ENCODE results near the gene KCTD8.

The KCTD8 gene

DNA sequence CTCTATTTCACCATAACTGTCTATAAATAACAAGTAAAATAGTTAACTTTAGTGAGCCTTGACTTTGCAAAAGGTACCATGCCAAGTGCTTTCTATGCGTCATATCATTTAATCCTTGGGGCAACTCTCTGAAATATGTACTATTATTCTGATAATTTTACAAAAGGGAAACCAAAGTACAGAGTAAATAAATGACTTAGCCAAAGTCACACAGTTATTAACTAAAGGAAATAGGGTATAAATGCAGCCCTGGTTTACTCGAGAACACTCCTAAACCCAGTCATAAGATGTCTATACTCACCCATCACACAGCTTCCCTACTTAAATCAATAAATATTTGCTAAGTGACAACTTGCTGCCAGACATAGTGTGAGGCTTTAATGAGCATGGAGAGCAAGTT is 14.4 kb downstream of the KCTD8 start:
- Histone ChIP-seq H3K4me3 (ENCODE audit: low read depth in 1 of 2, low read length in 2 of 2) (no peak overlapping the region), H3K27me3 (ENCODE audit: low read depth, low read length) (no peaks in the 10 kb centered on the region), H3K9me3 (ENCODE audit: control insufficient read depth in 1 of 2, low read length in 2 of 2) (no peaks in the 10 kb centered on the region), H3K27ac (ENCODE audit: low read length) (no peak overlapping the region), H3K4me1 (ENCODE audit: control insufficient read depth in 1 of 2, insufficient read depth in 2 of 2, low read length in 2 of 2) (no peaks in the 10 kb centered on the region), H3K36me3 (ENCODE audit: control insufficient read depth in 1 of 2, insufficient read depth in 2 of 2, low read length in 2 of 2) (no peaks in the 10 kb centered on the region)

DNA sequence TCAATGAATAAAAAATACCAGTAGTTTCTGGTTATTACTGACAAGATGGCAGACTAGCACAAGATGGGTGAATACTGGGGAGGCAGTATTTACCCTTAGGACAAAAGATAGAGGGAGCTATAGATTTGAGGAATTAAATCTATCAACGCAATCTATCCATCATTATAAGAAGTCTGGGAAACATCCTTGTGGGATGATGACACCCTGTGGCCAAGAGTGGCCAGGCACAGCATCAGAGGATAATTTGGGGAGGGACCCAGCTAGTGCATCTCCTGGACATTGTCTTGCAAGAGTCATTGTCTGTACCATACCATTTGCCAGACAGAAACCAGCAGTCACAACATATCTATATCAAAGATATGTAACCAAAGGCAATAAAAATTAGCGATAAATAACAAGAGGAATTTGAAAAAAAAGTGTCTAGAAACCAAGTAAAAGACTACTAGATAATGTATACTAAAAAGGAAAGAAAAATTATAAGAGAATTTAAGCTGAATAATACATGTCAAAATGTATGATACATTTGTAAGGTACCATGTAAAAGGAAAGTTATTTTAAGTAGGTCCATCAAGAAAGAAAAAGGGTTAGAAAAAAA is 22.9 kb downstream of the KCTD8 start:
- no peaks in the 10 kb centered on the region for H3K36me3 ChIP-seq (ENCODE audit: control insufficient read depth in 1 of 2, insufficient read depth in 2 of 2, low read length in 2 of 2)
- no peaks in the 10 kb centered on the region for H3K27me3 ChIP-seq (ENCODE audit: low read depth, low read length)
- no peak overlapping the region for H3K27ac ChIP-seq (ENCODE audit: low read length)
- no peak overlapping the region for H3K4me3 ChIP-seq (ENCODE audit: low read depth in 1 of 2, low read length in 2 of 2)
- H3K9me3 ChIP-seq (ENCODE audit: control insufficient read depth in 1 of 2, low read length in 2 of 2): no peaks in the 10 kb centered on the region
- no peaks in the 10 kb centered on the region for H3K4me1 ChIP-seq (ENCODE audit: control insufficient read depth in 1 of 2, insufficient read depth in 2 of 2, low read length in 2 of 2)

DNA sequence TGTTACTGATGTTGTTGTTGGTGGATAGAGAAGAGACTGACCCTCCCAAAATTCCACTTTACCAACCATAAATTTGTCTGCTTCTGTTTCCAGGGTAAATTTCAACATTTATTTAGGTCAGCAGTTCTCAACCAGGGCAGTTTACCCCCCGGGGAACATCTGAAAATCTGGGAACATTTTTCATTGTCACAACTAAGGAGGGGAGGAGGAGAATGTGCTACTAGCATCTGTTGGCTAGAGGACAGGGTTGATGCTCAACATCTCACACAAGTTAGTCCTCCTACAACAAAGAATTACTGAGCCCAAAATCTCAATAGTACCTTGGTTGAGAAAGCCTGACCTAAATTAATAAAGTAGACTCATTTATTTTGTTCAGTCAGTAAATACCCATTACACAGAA is 25.7 kb downstream of the KCTD8 start:
- Histone ChIP-seq H3K27me3 (ENCODE audit: low read depth, low read length) (no peaks in the 10 kb centered on the region), H3K27ac (ENCODE audit: low read length) (no peak overlapping the region), H3K9me3 (ENCODE audit: control insufficient read depth in 1 of 2, low read length in 2 of 2) (no peaks in the 10 kb centered on the region), H3K36me3 (ENCODE audit: control insufficient read depth in 1 of 2, insufficient read depth in 2 of 2, low read length in 2 of 2) (no peaks in the 10 kb centered on the region), H3K4me1 (ENCODE audit: control insufficient read depth in 1 of 2, insufficient read depth in 2 of 2, low read length in 2 of 2) (no peaks in the 10 kb centered on the region), H3K4me3 (ENCODE audit: low read depth in 1 of 2, low read length in 2 of 2) (no peak overlapping the region)

DNA sequence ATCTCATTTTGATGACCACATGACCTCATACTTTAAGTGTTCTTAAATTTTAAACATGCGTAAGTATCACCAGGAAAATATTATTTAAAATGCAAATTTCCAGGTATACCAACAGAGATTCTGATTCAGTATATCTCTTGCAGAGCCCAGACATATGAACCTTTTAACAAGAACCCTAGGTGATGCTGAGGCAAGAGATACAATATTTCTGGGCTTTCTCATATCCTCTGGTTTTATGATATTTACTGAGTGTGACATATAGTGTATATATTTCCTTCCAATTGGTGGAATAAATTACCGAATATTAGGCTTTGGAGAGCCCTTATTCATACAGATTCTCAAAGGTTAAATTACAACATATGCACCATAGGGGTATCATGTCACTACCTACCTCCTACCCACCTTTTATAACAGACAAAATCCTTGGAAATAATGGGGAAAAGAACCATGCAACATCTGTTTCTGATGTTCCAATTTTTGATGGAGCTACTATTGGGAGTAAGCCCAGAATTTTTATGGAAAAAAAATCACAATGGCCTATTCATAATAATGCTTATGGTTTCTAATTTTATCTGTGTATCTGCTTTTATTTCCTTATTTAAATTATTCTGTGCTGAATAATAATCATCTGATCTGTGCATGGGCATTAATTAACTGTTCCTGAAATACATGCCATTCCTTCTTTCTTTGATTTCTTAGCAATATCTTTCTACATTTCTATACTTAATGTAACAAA is 27.1 kb downstream of the KCTD8 start:
- Histone ChIP-seq H3K4me3 (ENCODE audit: low read depth in 1 of 2, low read length in 2 of 2) (no peak overlapping the region), H3K27me3 (ENCODE audit: low read depth, low read length) (no peaks in the 10 kb centered on the region), H3K4me1 (ENCODE audit: control insufficient read depth in 1 of 2, insufficient read depth in 2 of 2, low read length in 2 of 2) (no peaks in the 10 kb centered on the region), H3K36me3 (ENCODE audit: control insufficient read depth in 1 of 2, insufficient read depth in 2 of 2, low read length in 2 of 2) (no peaks in the 10 kb centered on the region), H3K27ac (ENCODE audit: low read length) (no peak overlapping the region), H3K9me3 (ENCODE audit: control insufficient read depth in 1 of 2, low read length in 2 of 2) (no peaks in the 10 kb centered on the region)

DNA sequence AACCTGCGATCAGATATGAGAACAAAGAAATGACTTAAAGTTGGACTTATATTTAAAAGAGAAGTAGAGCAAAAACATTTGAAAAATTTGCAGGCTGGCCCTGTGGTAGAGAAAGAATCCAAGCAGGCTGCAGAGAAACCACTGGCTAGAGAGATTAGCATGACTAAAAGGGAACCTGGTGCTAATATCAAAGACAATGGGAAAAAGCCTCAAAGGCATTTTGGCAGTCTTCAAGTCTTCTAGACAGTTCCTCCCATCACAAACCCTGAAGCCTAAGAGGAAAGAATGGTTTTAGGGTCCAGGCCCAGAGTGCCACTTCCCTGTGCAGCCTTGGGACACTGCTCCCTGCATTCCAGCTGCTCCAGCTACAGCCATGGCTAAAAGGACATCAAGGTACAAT is 33.4 kb downstream of the KCTD8 start:
- no peak overlapping the region for H3K4me3 ChIP-seq (ENCODE audit: low read depth in 1 of 2, low read length in 2 of 2)
- no peaks in the 10 kb centered on the region for H3K9me3 ChIP-seq (ENCODE audit: control insufficient read depth in 1 of 2, low read length in 2 of 2)
- H3K27me3 ChIP-seq (ENCODE audit: low read depth, low read length): no peaks in the 10 kb centered on the region
- H3K27ac ChIP-seq (ENCODE audit: low read length): no peak overlapping the region
- H3K4me1 ChIP-seq (ENCODE audit: control insufficient read depth in 1 of 2, insufficient read depth in 2 of 2, low read length in 2 of 2): no peaks in the 10 kb centered on the region
- no peaks in the 10 kb centered on the region for H3K36me3 ChIP-seq (ENCODE audit: control insufficient read depth in 1 of 2, insufficient read depth in 2 of 2, low read length in 2 of 2)

DNA sequence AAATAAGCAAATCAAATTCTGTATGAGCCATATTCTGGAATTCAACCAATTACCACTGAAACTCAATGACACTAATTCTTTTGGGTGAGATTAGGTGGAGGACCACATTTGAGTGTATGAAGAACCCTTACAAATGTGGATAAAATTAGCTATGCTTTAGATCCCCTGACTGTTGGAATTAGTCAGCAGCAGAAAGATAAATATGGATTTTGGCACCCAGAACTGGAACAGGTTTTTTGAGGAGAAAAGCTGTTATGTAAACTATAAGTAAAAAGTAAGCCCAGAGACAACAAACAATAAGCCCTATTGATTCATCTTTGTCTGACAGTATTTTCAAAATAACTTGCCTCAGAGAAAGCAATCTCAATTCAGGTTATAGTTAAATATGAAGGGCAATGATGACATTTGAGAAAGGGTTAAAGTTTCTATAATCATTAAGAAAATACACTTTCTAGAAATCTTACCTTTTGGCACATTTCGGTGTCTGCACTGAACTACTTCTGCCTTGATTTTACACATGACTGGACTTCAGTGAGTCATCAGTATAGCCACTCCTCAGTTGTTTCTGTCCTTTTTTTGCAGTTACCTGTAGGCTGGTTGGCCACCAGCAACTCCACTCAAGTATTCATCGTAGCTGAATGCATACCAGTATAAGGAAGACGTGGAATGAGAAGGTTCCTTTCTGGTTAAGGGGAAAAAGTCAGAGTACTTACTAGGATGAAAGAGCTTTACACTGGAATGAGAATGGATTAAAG is 80.0 kb downstream of the KCTD8 start:
- Histone ChIP-seq H3K4me3 (ENCODE audit: low read depth in 1 of 2, low read length in 2 of 2) (no peak overlapping the region), H3K27me3 (ENCODE audit: low read depth, low read length) (no peaks in the 10 kb centered on the region), H3K27ac (ENCODE audit: low read length) (no peak overlapping the region), H3K36me3 (ENCODE audit: control insufficient read depth in 1 of 2, insufficient read depth in 2 of 2, low read length in 2 of 2) (no peaks in the 10 kb centered on the region), H3K9me3 (ENCODE audit: control insufficient read depth in 1 of 2, low read length in 2 of 2) (no peaks in the 10 kb centered on the region), H3K4me1 (ENCODE audit: control insufficient read depth in 1 of 2, insufficient read depth in 2 of 2, low read length in 2 of 2) (no peaks in the 10 kb centered on the region)

DNA sequence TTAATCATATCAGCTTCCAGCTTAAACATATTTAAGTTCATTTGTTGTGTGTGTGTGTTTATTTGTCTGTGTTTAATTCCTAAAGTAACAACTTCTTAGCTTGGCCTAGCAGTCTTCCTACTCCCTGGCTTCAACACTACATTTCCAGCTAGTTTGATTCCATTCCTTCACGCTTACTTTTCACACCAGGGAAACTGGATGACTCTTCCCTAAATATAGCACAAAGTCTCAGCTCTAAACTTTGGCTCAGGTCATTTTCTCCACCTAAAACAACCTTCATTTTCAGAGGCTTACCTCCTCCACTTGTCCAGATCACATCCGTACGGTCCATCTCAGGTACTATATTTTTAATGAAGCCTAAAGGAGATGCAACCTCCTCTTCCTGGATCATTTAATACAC is 94.4 kb downstream of the KCTD8 start:
- H3K4me1 ChIP-seq (ENCODE audit: control insufficient read depth in 1 of 2, insufficient read depth in 2 of 2, low read length in 2 of 2): no peaks in the 10 kb centered on the region
- H3K9me3 ChIP-seq (ENCODE audit: control insufficient read depth in 1 of 2, low read length in 2 of 2): no peaks in the 10 kb centered on the region
- no peaks in the 10 kb centered on the region for H3K36me3 ChIP-seq (ENCODE audit: control insufficient read depth in 1 of 2, insufficient read depth in 2 of 2, low read length in 2 of 2)
- H3K27me3 ChIP-seq (ENCODE audit: low read depth, low read length): no peaks in the 10 kb centered on the region
- H3K27ac ChIP-seq (ENCODE audit: low read length): no peak overlapping the region
- no peak overlapping the region for H3K4me3 ChIP-seq (ENCODE audit: low read depth in 1 of 2, low read length in 2 of 2)

DNA sequence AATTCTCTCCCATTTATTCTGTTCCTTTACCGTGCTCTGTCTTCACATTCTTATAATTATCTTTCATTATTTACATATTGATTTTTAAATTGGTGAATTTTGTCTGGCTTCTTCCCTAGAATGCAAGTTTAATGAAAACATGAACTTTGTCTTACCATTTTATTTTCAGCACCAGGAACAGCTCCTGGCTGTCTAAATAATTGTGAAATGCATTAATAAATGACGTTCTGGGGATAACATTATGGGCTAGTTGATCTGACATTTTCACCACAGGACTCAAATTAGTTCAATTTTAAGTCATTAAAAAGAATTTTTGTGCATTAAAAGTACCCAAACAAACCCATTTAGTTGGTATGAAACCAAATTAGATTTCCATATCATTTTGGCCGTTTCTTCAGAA is 97.5 kb downstream of the KCTD8 start:
- Histone ChIP-seq H3K4me1 (ENCODE audit: control insufficient read depth in 1 of 2, insufficient read depth in 2 of 2, low read length in 2 of 2) (no peaks in the 10 kb centered on the region), H3K36me3 (ENCODE audit: control insufficient read depth in 1 of 2, insufficient read depth in 2 of 2, low read length in 2 of 2) (no peaks in the 10 kb centered on the region), H3K27me3 (ENCODE audit: low read depth, low read length) (no peaks in the 10 kb centered on the region), H3K9me3 (ENCODE audit: control insufficient read depth in 1 of 2, low read length in 2 of 2) (no peaks in the 10 kb centered on the region), H3K4me3 (ENCODE audit: low read depth in 1 of 2, low read length in 2 of 2) (no peak overlapping the region), H3K27ac (ENCODE audit: low read length) (no peak overlapping the region)

DNA sequence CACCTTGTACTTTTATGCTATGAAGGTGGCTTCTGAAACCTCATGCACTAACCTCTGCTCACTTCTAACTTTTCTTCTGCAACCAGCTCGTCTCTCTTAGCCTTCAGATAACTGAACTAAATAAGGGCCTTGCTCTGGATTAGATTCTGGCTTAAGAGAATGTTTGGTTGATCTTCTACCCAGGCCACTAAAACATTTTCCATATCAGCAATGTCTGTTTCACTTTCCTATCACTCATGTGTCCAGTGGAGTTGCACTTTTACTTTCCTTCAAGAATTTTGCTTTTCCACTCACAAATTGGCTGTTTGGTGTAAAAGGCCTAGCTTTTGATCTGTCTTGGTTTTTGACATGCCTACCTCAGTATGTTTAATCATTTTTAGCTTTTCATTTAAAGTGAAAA is 105.8 kb downstream of the KCTD8 start:
- H3K4me3 ChIP-seq (ENCODE audit: low read depth in 1 of 2, low read length in 2 of 2): no peak overlapping the region
- H3K27ac ChIP-seq (ENCODE audit: low read length): no peak overlapping the region
- no peaks in the 10 kb centered on the region for H3K4me1 ChIP-seq (ENCODE audit: control insufficient read depth in 1 of 2, insufficient read depth in 2 of 2, low read length in 2 of 2)
- no peaks in the 10 kb centered on the region for H3K9me3 ChIP-seq (ENCODE audit: control insufficient read depth in 1 of 2, low read length in 2 of 2)
- H3K27me3 ChIP-seq (ENCODE audit: low read depth, low read length): no peaks in the 10 kb centered on the region
- no peaks in the 10 kb centered on the region for H3K36me3 ChIP-seq (ENCODE audit: control insufficient read depth in 1 of 2, insufficient read depth in 2 of 2, low read length in 2 of 2)

DNA sequence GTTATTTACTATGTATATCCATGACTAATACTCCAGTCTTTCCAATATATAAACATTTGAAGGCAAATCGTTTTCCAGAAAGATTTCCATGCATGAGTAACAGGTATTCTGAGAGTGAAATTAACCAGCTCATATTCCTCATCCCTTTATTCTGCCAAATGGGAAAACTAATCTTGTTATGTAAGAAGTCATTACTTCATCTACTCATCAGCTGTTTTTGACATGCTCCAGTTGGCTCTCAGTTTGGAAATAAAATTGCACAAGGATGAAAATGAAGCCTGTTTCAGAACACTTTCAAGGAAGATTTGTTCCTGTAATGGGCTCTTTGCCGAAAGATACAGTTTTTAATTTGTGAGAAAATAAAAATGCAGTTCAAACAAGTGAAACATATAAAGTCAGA is 121.9 kb downstream of the KCTD8 start:
- H3K36me3 ChIP-seq (ENCODE audit: control insufficient read depth in 1 of 2, insufficient read depth in 2 of 2, low read length in 2 of 2): no peaks in the 10 kb centered on the region
- peaks cover 0 to 4% of the 10 kb centered on the region in 2 donors for H3K4me1 ChIP-seq (ENCODE audit: control insufficient read depth in 1 of 2, insufficient read depth in 2 of 2, low read length in 2 of 2)
- H3K27me3 ChIP-seq (ENCODE audit: low read depth, low read length): no peaks in the 10 kb centered on the region
- no peak overlapping the region for H3K4me3 ChIP-seq (ENCODE audit: low read depth in 1 of 2, low read length in 2 of 2)
- H3K27ac ChIP-seq (ENCODE audit: low read length): no peak overlapping the region
- H3K9me3 ChIP-seq (ENCODE audit: control insufficient read depth in 1 of 2, low read length in 2 of 2): no peaks in the 10 kb centered on the region

DNA sequence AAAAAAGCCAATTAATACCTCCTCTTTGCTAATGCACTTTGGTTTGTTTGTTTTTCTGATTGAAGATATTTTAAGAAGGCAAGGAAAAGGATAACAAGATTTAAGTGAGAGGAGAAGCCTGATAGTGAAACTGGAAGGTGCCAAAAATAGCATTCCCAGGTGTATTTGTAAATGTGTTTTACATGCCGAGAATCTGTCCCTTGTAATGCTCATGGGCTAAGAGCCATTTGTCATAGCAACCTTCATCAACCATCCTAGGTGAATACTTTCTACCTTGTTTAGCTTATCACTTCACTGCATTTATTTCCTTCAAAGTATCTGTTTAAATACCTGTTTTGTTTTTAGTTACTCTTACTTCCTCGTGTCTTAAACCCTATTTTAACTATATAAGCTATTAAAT is 127.8 kb downstream of the KCTD8 start:
- Histone ChIP-seq H3K4me1 (ENCODE audit: control insufficient read depth in 1 of 2, insufficient read depth in 2 of 2, low read length in 2 of 2) (no peaks in the 10 kb centered on the region), H3K27ac (ENCODE audit: low read length) (no peak overlapping the region), H3K27me3 (ENCODE audit: low read depth, low read length) (no peaks in the 10 kb centered on the region), H3K36me3 (ENCODE audit: control insufficient read depth in 1 of 2, insufficient read depth in 2 of 2, low read length in 2 of 2) (no peaks in the 10 kb centered on the region), H3K9me3 (ENCODE audit: control insufficient read depth in 1 of 2, low read length in 2 of 2) (no peaks in the 10 kb centered on the region), H3K4me3 (ENCODE audit: low read depth in 1 of 2, low read length in 2 of 2) (no peak overlapping the region)

Measured in muscle layer of duodenum (tissue), 2 donors.